H9 (cell line): ENCODE measurements around the gene AP1S1. TPM values are rescaled to one million over a fixed set of nuclear protein-coding genes. Genes with fewer than 3 reads are reported as not detected.

Source experiments
- DNase-seq: peaks from one replicate; pipeline ENCODE4 v3.0.0-alpha.2; 2017
- H2AFZ ChIP-seq: one replicate; pipeline ENCODE4 v1.6.1; 2013; ENCODE audit warnings: mild to moderate bottlenecking, low read length, control low read depth, moderate library complexity
- H2AK5ac ChIP-seq: 2 replicates; pipeline ENCODE4 v1.6.1; 2013; ENCODE audit warnings: low read length, control low read depth, mixed read lengths; ENCODE audit not compliant: insufficient read length
- H2BK120ac ChIP-seq: one replicate; pipeline ENCODE4 v1.6.1; 2013; ENCODE audit warnings: low read depth, mild to moderate bottlenecking, low read length, control low read depth, inconsistent platforms; ENCODE audit not compliant: poor library complexity, severe bottlenecking
- H2BK12ac ChIP-seq: 2 replicates; pipeline ENCODE4 v1.6.1; 2013; ENCODE audit warnings: low read length, control low read depth, mixed read lengths, low read depth; ENCODE audit not compliant: insufficient read length
- H2BK15ac ChIP-seq: 2 replicates; pipeline ENCODE4 v1.6.1; 2013; ENCODE audit warnings: low read depth, low read length, control low read depth
- H2BK20ac ChIP-seq: one replicate; pipeline ENCODE4 v1.6.1; 2013; ENCODE audit warnings: low read depth, mild to moderate bottlenecking, low read length, control low read depth, inconsistent platforms; ENCODE audit not compliant: poor library complexity, severe bottlenecking
- H2BK5ac ChIP-seq: 2 replicates; pipeline ENCODE4 v1.6.1; 2013; ENCODE audit warnings: low read length, control low read depth, mixed read lengths; ENCODE audit not compliant: insufficient read length
- H3K14ac ChIP-seq: 2 replicates; pipeline ENCODE4 v1.6.1; 2013; ENCODE audit warnings: low read length, control low read depth; ENCODE audit not compliant: insufficient read depth
- H3K18ac ChIP-seq: 2 replicates; pipeline ENCODE4 v1.6.1; 2013; ENCODE audit warnings: low read depth, mild to moderate bottlenecking, mixed read lengths, low read length, control low read depth; ENCODE audit not compliant: insufficient read length
- H3K23ac ChIP-seq: 2 replicates; pipeline ENCODE4 v1.6.1; 2013; ENCODE audit warnings: low read length, control low read depth, mixed read lengths, low read depth; ENCODE audit not compliant: insufficient read length
- H3K23me2 ChIP-seq: 2 replicates; pipeline ENCODE4 v1.6.1; 2013; ENCODE audit warnings: low read depth, mild to moderate bottlenecking, mixed read lengths, low read length, control low read depth; ENCODE audit not compliant: insufficient read length, poor library complexity, severe bottlenecking
- H3K27ac ChIP-seq: 2 replicates; pipeline ENCODE4 v1.5.1; 2013; ENCODE audit warnings: low read length, control low read depth, mixed read lengths, low read depth; ENCODE audit not compliant: insufficient read length
- H3K27me3 ChIP-seq: 2 replicates; pipeline ENCODE4 v1.6.1; 2013; ENCODE audit warnings: low read length, control low read depth, inconsistent platforms; ENCODE audit not compliant: insufficient read depth
- H3K4ac ChIP-seq: 2 replicates; pipeline ENCODE4 v1.6.1; 2013; ENCODE audit warnings: low read depth, mild to moderate bottlenecking, control low read depth, inconsistent platforms, low read length, moderate library complexity
- H3K4me1 ChIP-seq: 2 replicates; pipeline ENCODE4 v1.6.1; 2013; ENCODE audit warnings: low read length, control low read depth, inconsistent platforms; ENCODE audit not compliant: insufficient read depth
- H3K4me2 ChIP-seq: 2 replicates; pipeline ENCODE4 v1.6.1; 2013; ENCODE audit warnings: low read length, control low read depth, mixed read lengths; ENCODE audit not compliant: insufficient read length, insufficient read depth
- H3K56ac ChIP-seq: 2 replicates; pipeline ENCODE4 v1.6.1; 2013; ENCODE audit warnings: low read depth, mild to moderate bottlenecking, mixed read lengths, low read length, control low read depth; ENCODE audit not compliant: insufficient read length
- H3K79me1 ChIP-seq: 2 replicates; pipeline ENCODE4 v1.6.1; 2013; ENCODE audit warnings: low read depth, mild to moderate bottlenecking, moderate library complexity, low read length, control low read depth, inconsistent platforms; ENCODE audit not compliant: insufficient read depth, poor library complexity, severe bottlenecking
- H3K79me2 ChIP-seq: 2 replicates; pipeline ENCODE4 v1.6.1; 2013; ENCODE audit warnings: low read length, control low read depth, inconsistent platforms; ENCODE audit not compliant: insufficient read depth
- H3K9ac ChIP-seq: 2 replicates; pipeline ENCODE4 v1.6.1; 2013; ENCODE audit warnings: low read length, control low read depth, mixed read lengths; ENCODE audit not compliant: insufficient read length; ENCODE audit errors: extremely low read depth
- H3K9me3 ChIP-seq: one replicate; pipeline ENCODE4 v1.6.1; 2013; ENCODE audit warnings: low read depth, low read length, inconsistent platforms; ENCODE audit not compliant: control insufficient read depth
- H3T11ph ChIP-seq: one replicate; pipeline ENCODE4 v1.6.1; 2013; ENCODE audit warnings: mild to moderate bottlenecking, low read length, control low read depth, inconsistent platforms
- H4K20me1 ChIP-seq: one replicate; pipeline ENCODE4 v1.6.1; 2013; ENCODE audit not compliant: control insufficient read depth, insufficient read length, insufficient read depth
- H4K5ac ChIP-seq: 2 replicates; pipeline ENCODE4 v1.6.1; 2013; ENCODE audit warnings: low read depth, mild to moderate bottlenecking, mixed read lengths, low read length, control low read depth; ENCODE audit not compliant: insufficient read length
- H4K8ac ChIP-seq: replicated peaks from 2 replicates; pipeline ENCODE4 v1.6.1; 2013; ENCODE audit warnings: low read length, control low read depth, mixed read lengths, low read depth; ENCODE audit not compliant: insufficient read length
- H4K91ac ChIP-seq: 2 replicates; pipeline ENCODE4 v1.6.1; 2013; ENCODE audit warnings: low read depth, mild to moderate bottlenecking, moderate library complexity, mixed read lengths, low read length, control low read depth; ENCODE audit not compliant: insufficient read length
- H3K27ac Mint-ChIP-seq, 3 experiments: 2 replicates in 2 of 3; 3 replicates in 1 of 3; pipeline ENCODE4 v1.8.0; 2020 to 2021; ENCODE audit warnings: mixed read lengths in 3 of 3, mild to moderate bottlenecking in 1 of 3, moderate library complexity in 1 of 3
- H3K27me3 Mint-ChIP-seq: 2 replicates; pipeline ENCODE4 v1.8.0; 2021; ENCODE audit warnings: low read depth, mild to moderate bottlenecking, moderate library complexity, mixed read lengths
- H3K36me3 Mint-ChIP-seq, 3 experiments: 2 replicates in 2 of 3; 3 replicates in 1 of 3; pipeline ENCODE4 v1.8.0; 2020 to 2021; ENCODE audit warnings: low read depth in 3 of 3, mixed read lengths in 3 of 3; ENCODE audit not compliant: insufficient read depth in 1 of 3
- H3K4me1 Mint-ChIP-seq, 2 experiments: 2 replicates each; pipeline ENCODE4 v1.8.0; 2020; ENCODE audit warnings: mixed read lengths in 2 of 2
- H3K4me3 Mint-ChIP-seq, 2 experiments: 2 replicates in 1 of 2; 3 replicates in 1 of 2; pipeline ENCODE4 v1.8.0; 2020 to 2021; ENCODE audit warnings: mild to moderate bottlenecking in 2 of 2, mixed read lengths in 2 of 2, moderate library complexity in 1 of 2
- H3K9me3 Mint-ChIP-seq, 2 experiments: 2 replicates in 1 of 2; 3 replicates in 1 of 2; pipeline ENCODE4 v1.8.0; 2020; ENCODE audit warnings: mild to moderate bottlenecking in 2 of 2, mixed read lengths in 2 of 2, moderate library complexity in 1 of 2
- WGBS: extraction: QIAGEN DNeasy Blood & Tissue Kit; methylation state at CpG from one replicate; pipeline ENCODE4 v1.1.7; 2013; ENCODE audit warnings: missing lambda C conversion rate, low lambda C conversion rate, mixed read lengths; ENCODE audit not compliant: insufficient read length; ENCODE audit errors: extremely low coverage; 5-methylcytosine and 5-hydroxymethylcytosine counted together
- total RNA-seq: library from RNA; stranded (reverse); gene quantifications from 2 replicates; pipeline ENCODE4 v1.2.1, GENCODE V29; 2021
- TF ChIP-seq, protein P1 (sequence below): fragments of 200-600 bp; sonication (generic); conservative IDR thresholded peaks from 3 replicates; pipeline ENCODE4 v1.8.0; 2021; ENCODE audit warnings: antibody characterized with exemption, mild to moderate bottlenecking

AP1S1 gene
- total RNA-seq, 1 experiment from 2014 or later: 65.2 TPM

DNA sequence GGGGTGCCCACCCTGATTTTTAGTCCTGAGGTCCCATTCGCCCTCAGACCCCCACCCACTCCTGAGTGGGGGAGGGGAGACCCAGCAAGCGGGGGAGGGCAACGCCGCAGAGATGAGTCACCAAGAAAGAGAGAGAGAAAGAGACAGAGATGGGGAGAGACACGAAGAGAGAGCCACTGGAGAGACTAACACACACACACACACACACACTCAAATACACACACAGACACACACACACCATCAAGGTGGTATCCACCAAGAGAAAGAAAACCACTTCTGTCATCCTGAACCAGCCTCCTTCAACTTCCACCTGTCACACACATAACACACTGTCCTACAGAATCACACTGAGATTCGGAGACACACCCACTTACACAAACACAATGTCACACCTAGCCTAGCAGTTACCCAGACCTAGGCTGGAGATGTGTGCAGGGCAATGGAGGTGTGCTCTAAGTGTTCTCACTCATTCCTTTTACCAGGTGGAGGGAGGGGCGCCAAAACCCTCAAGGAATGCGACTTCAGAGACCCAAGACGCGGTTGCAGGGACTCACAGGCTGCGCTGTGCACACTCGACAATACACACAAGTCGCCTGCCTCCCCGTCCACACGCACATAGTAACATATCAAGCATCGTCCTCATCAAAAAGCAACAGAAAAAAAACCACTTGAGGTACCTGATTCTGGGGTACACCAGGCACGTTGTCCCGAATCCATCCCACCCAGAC lies 15.0 kb downstream of the AP1S1 start:
- Histone ChIP-seq H3K23ac (no peak overlapping the region), H2AK5ac (no peak overlapping the region), H4K91ac (no peak overlapping the region), H3K9me3 (no peaks in the 10 kb centered on the region), H3K27me3 (peaks cover 49% of the 10 kb centered on the region), H3K18ac (peak overlapping the region; percentile 22), H3T11ph (no peak overlapping the region), H3K27ac (no peak overlapping the region), H2BK120ac (no peak overlapping the region), H4K8ac (no peak overlapping the region), H2BK12ac (no peak overlapping the region), H4K5ac (no peak overlapping the region), H3K56ac (no peak overlapping the region), H3K79me1 (no peaks in the 10 kb centered on the region), H2BK20ac (no peak overlapping the region), H3K79me2 (no peaks in the 10 kb centered on the region), H2BK15ac (no peak overlapping the region), H4K20me1 (no peaks in the 10 kb centered on the region), H3K14ac (no peak overlapping the region), H3K4me1 (peaks cover 16% of the 10 kb centered on the region; the same call in 1 of the 2 replicates), H2AFZ (no peak overlapping the region), H3K23me2 (peaks cover 58% of the 10 kb centered on the region), H3K9ac (no peak overlapping the region), H2BK5ac (no peak overlapping the region), H3K4me2 (peak overlapping the region; percentile 63), H3K4ac (no peak overlapping the region)
- H3K36me3 Mint-ChIP-seq: no peaks in the 10 kb centered on the region
- WGBS: no CpG with 5 or more reads among the region's 18 CpGs
- no peak overlapping the region for H3K27ac Mint-ChIP-seq
- DNase-seq: peak; percentile 33
- peaks cover 66 to 80% of the 10 kb centered on the region in 2 experiments for H3K4me1 Mint-ChIP-seq
- peaks cover 95% of the 10 kb centered on the region for H3K27me3 Mint-ChIP-seq
- H3K4me3 Mint-ChIP-seq: peak overlapping the region; percentile 79 to 87
- TF ChIP-seq, protein P1, sequence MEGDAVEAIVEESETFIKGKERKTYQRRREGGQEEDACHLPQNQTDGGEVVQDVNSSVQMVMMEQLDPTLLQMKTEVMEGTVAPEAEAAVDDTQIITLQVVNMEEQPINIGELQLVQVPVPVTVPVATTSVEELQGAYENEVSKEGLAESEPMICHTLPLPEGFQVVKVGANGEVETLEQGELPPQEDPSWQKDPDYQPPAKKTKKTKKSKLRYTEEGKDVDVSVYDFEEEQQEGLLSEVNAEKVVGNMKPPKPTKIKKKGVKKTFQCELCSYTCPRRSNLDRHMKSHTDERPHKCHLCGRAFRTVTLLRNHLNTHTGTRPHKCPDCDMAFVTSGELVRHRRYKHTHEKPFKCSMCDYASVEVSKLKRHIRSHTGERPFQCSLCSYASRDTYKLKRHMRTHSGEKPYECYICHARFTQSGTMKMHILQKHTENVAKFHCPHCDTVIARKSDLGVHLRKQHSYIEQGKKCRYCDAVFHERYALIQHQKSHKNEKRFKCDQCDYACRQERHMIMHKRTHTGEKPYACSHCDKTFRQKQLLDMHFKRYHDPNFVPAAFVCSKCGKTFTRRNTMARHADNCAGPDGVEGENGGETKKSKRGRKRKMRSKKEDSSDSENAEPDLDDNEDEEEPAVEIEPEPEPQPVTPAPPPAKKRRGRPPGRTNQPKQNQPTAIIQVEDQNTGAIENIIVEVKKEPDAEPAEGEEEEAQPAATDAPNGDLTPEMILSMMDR: no peak
- H3K9me3 Mint-ChIP-seq: no peaks in the 10 kb centered on the region; a peak in 1 of 5 replicates
